Measurements from ENCODE around the gene LTBP2.

LTBP2 gene

GRCh38 chr14:74526854-74527585, 85.0 kb downstream of the LTBP2 start:
- no peak for DNase-seq (ENCODE audit: low read depth)

GRCh38 chr14:74525361-74525851, 86.6 kb downstream of the LTBP2 start:
- no peak for DNase-seq (ENCODE audit: low read depth)

- DNase-seq (ENCODE audit: low read depth) = no peak
Measured at GRCh38 chr14:74524812-74525135, 87.3 kb downstream of the LTBP2 start.

GRCh38 chr14:74524076-74524811, 87.8 kb downstream of the LTBP2 start:
- DNase-seq (ENCODE audit: low read depth) = no peak

- DNase-seq (ENCODE audit: low read depth) = no peak
Measured at GRCh38 chr14:74522740-74523139, 89.3 kb downstream of the LTBP2 start.

- no peak for DNase-seq (ENCODE audit: low read depth)
Measured at GRCh38 chr14:74521756-74522155, 90.3 kb downstream of the LTBP2 start.

- DNase-seq (ENCODE audit: low read depth) = no peak
Measured at GRCh38 chr14:74519316-74520074, 92.5 kb downstream of the LTBP2 start.

- no peak for DNase-seq (ENCODE audit: low read depth)
Measured at GRCh38 chr14:74518221-74518620, 93.8 kb downstream of the LTBP2 start.

- no peak for DNase-seq (ENCODE audit: low read depth)
Measured at GRCh38 chr14:74517731-74518130, 94.3 kb downstream of the LTBP2 start.

- DNase-seq (ENCODE audit: low read depth) = no peak
Measured at GRCh38 chr14:74516451-74517160, 95.4 kb downstream of the LTBP2 start.

- DNase-seq (ENCODE audit: low read depth) = no peak
Measured at GRCh38 chr14:74515891-74516412, 96.1 kb downstream of the LTBP2 start.

- DNase-seq (ENCODE audit: low read depth) = no peak
Measured at GRCh38 chr14:74514471-74514941, 97.5 kb downstream of the LTBP2 start.

- DNase-seq (ENCODE audit: low read depth) = no peak
Measured at GRCh38 chr14:74511966-74512830, 99.8 kb downstream of the LTBP2 start.

GRCh38 chr14:74510959-74511409, 101.1 kb downstream of the LTBP2 start:
- no peak for DNase-seq (ENCODE audit: low read depth)

- no peak for DNase-seq (ENCODE audit: low read depth)
Measured at GRCh38 chr14:74510223-74510931, 101.7 kb downstream of the LTBP2 start.

- DNase-seq (ENCODE audit: low read depth) = no peak
Measured at GRCh38 chr14:74509587-74510222, 102.3 kb downstream of the LTBP2 start.

- DNase-seq (ENCODE audit: low read depth) = no peak
Measured at GRCh38 chr14:74508844-74509428, 103.1 kb downstream of the LTBP2 start.

- DNase-seq (ENCODE audit: low read depth) = no peak
Measured at GRCh38 chr14:74508292-74508731, 103.7 kb downstream of the LTBP2 start.

GRCh38 chr14:74507840-74508239, 104.2 kb downstream of the LTBP2 start:
- DNase-seq (ENCODE audit: low read depth) = no peak

Data from activated gamma-delta T cell treated with anti-CD3 and anti-CD28 coated beads, Interleukin-2, amount 50 U/mL, for 16 hours (primary cell).